Neural cell (in vitro differentiated cells): ENCODE measurements around the gene RGL3. TPM values are rescaled to one million over a fixed set of nuclear protein-coding genes. Genes with fewer than 3 reads are reported as not detected.
"Not testable (repeated sequence)": the region's sequence is repeated elsewhere in the genome, so short reads cannot be mapped to it uniquely, and the experiment has no call there.

ENCODE experiments used
- H2AFZ ChIP-seq: fragments of 200-600, 300-800 bp; sonication (generic), shearing (Covaris generic); 2 replicates; pipeline ENCODE4 v1.6.0; 2014; ENCODE audit warnings: low read depth, mild to moderate bottlenecking, antibody characterized with exemption, low read length, moderate library complexity
- H3F3A ChIP-seq: fragments of 200-600 bp; shearing (Covaris generic); 2 replicates; pipeline ENCODE4 v1.6.1; 2016; ENCODE audit warnings: mild to moderate bottlenecking, moderate library complexity, mixed read lengths, antibody characterized with exemption, low read length; ENCODE audit not compliant: insufficient read depth, poor library complexity, severe bottlenecking
- H3K27ac ChIP-seq: fragments of 200-600, 300-800 bp; sonication (generic), shearing (Covaris generic); 2 replicates; pipeline ENCODE4 v1.5.1; 2014; ENCODE audit warnings: mild to moderate bottlenecking, low read length, moderate library complexity
- H3K27me3 ChIP-seq: fragments of 300-800, 200-600 bp; sonication (generic), shearing (Covaris generic); 2 replicates; pipeline ENCODE4 v1.6.0; 2014; ENCODE audit warnings: mild to moderate bottlenecking, low read depth, low read length, moderate library complexity; ENCODE audit not compliant: insufficient read depth
- H3K36me3 ChIP-seq: fragments of 300-800, 200-600 bp; sonication (generic), shearing (Covaris generic); 2 replicates; pipeline ENCODE4 v1.5.1; 2014; ENCODE audit warnings: mild to moderate bottlenecking, antibody characterized with exemption, low read length, moderate library complexity; ENCODE audit not compliant: insufficient read depth
- H3K4me2 ChIP-seq: fragments of 300-800, 200-600 bp; sonication (generic), shearing (Covaris generic); 2 replicates; pipeline ENCODE4 v1.6.0; 2014; ENCODE audit warnings: mild to moderate bottlenecking, low read length
- H3K4me3 ChIP-seq: fragments of 300-800, 200-600 bp; sonication (generic), shearing (Covaris generic); 2 replicates; pipeline ENCODE4 v1.5.1; 2014; ENCODE audit warnings: mild to moderate bottlenecking, low read length, moderate library complexity
- H3K79me2 ChIP-seq: fragments of 200-600 bp; shearing (Covaris generic); replicated peaks from 2 replicates; pipeline ENCODE4 v1.6.0; 2014; ENCODE audit warnings: mild to moderate bottlenecking, low read length, moderate library complexity; ENCODE audit not compliant: insufficient read depth
- H3K9ac ChIP-seq: fragments of 300-800, 200-600 bp; sonication (generic), shearing (Covaris generic); 2 replicates; pipeline ENCODE4 v1.6.1; 2016; ENCODE audit warnings: mild to moderate bottlenecking, low read length, mixed read lengths
- H3K9me2 ChIP-seq: fragments of 200-600 bp; shearing (Covaris generic); 2 replicates; pipeline ENCODE4 v1.6.1; 2016; ENCODE audit warnings: mild to moderate bottlenecking, low read length, mixed read lengths; ENCODE audit not compliant: insufficient read depth
- H3K9me3 ChIP-seq: fragments of 200-600, 300-800 bp; sonication (generic), shearing (Covaris generic); 2 replicates; pipeline ENCODE4 v1.6.1; 2016; ENCODE audit warnings: mild to moderate bottlenecking, mixed run types, low read length, moderate library complexity, mixed read lengths
- H4K20me1 ChIP-seq: fragments of 200-600 bp; shearing (Covaris generic); 2 replicates; pipeline ENCODE4 v1.6.1; 2016; ENCODE audit warnings: mild to moderate bottlenecking, mixed run types; ENCODE audit not compliant: insufficient read depth
- EP300 ChIP-seq: fragments of 450-650 bp; conservative IDR thresholded peaks from 2 replicates; pipeline ENCODE4 v1.6.1; 2014; ENCODE audit warnings: antibody characterized with exemption, mild to moderate bottlenecking, moderate library complexity; ENCODE audit not compliant: poor library complexity, severe bottlenecking
- EZH2 ChIP-seq: fragments of 200-600, 300-800 bp; shearing (Covaris generic), sonication (generic); IDR thresholded peaks from 2 replicates; pipeline ENCODE4 v1.6.1; 2014; ENCODE audit warnings: antibody characterized with exemption, low read length, borderline replicate concordance, mild to moderate bottlenecking; ENCODE audit not compliant: insufficient read depth, poor library complexity, severe bottlenecking
- MXI1 ChIP-seq: fragments of 450-650 bp; conservative IDR thresholded peaks from 2 replicates; pipeline ENCODE4 v1.6.1; 2014; ENCODE audit warnings: antibody characterized with exemption, mild to moderate bottlenecking; ENCODE audit not compliant: poor library complexity, severe bottlenecking
- POLR2AphosphoS5 ChIP-seq: IDR thresholded peaks from 2 replicates; pipeline ENCODE4 v1.6.1; 2012
- RAD21 ChIP-seq: fragments of 450-650 bp; conservative IDR thresholded peaks from 2 replicates; pipeline ENCODE4 v1.6.1; 2014; ENCODE audit warnings: antibody characterized with exemption, mild to moderate bottlenecking, moderate library complexity
- SMC3 ChIP-seq: fragments of 450-650 bp; conservative IDR thresholded peaks from 2 replicates; pipeline ENCODE4 v1.6.1; 2014; ENCODE audit warnings: antibody characterized with exemption, mild to moderate bottlenecking, moderate library complexity; ENCODE audit not compliant: poor library complexity
- TAF1 ChIP-seq: IDR thresholded peaks from 2 replicates; pipeline ENCODE4 v1.6.1; 2012; ENCODE audit warnings: low read depth
- polyA plus RNA-seq: library from polyadenylated mRNA; depleted of rRNA; stranded (reverse); fragments of >200 nt; gene quantifications from 2 replicates; pipeline ENCODE4 v1.2.3, GENCODE V29; 2014
- TF ChIP-seq, protein P1 (sequence below): fragments of 450-650 bp; IDR thresholded peaks from 2 replicates; pipeline ENCODE4 v1.5.1; 2014; ENCODE audit warnings: antibody characterized with exemption, mild to moderate bottlenecking, moderate library complexity; ENCODE audit not compliant: poor library complexity, severe bottlenecking
- TF ChIP-seq, protein P2 (sequence below): IDR thresholded peaks from 2 replicates; pipeline ENCODE4 v1.6.1; 2012; ENCODE audit warnings: borderline replicate concordance

Gene RGL3
- polyA plus RNA-seq, 1 donor from 2014 or later, result not detected

DNA sequence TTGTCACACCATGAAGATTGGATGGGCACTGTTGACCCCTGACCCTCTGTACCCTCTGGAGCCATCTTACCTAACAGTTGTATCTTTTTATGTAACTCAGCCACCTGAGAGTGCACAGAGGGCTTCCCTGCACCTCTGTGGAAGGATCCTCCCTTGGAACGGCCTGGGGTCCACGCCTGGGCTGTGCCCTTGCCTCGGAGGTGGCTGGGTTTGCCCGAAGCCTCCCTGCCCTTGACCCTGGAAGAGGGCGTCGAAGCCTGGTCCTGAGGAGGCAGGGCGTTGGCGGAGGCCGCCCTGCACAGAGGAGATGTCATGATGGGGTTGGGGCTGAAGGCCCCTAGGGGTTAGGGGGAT, 15.6 kb upstream of the RGL3 start:
- peaks cover 15% of the 10 kb centered on the region for H3K79me2 ChIP-seq
- H2AFZ ChIP-seq, result peak overlapping the region; percentile 90
- H3K36me3 ChIP-seq, result no peaks in the 10 kb centered on the region
- H3K27ac ChIP-seq, result peak overlapping the region; percentile 90
- H3K4me2 ChIP-seq, result peak overlapping the region; percentile 96
- TF ChIP-seq TAF1 (no peak), EP300 (no peak), EZH2 (no peak), MXI1 (no peak), POLR2AphosphoS5 (no peak), SMC3 (no peak)
- TF ChIP-seq, protein P1, sequence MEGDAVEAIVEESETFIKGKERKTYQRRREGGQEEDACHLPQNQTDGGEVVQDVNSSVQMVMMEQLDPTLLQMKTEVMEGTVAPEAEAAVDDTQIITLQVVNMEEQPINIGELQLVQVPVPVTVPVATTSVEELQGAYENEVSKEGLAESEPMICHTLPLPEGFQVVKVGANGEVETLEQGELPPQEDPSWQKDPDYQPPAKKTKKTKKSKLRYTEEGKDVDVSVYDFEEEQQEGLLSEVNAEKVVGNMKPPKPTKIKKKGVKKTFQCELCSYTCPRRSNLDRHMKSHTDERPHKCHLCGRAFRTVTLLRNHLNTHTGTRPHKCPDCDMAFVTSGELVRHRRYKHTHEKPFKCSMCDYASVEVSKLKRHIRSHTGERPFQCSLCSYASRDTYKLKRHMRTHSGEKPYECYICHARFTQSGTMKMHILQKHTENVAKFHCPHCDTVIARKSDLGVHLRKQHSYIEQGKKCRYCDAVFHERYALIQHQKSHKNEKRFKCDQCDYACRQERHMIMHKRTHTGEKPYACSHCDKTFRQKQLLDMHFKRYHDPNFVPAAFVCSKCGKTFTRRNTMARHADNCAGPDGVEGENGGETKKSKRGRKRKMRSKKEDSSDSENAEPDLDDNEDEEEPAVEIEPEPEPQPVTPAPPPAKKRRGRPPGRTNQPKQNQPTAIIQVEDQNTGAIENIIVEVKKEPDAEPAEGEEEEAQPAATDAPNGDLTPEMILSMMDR, result no peak
- TF ChIP-seq, protein P2, sequence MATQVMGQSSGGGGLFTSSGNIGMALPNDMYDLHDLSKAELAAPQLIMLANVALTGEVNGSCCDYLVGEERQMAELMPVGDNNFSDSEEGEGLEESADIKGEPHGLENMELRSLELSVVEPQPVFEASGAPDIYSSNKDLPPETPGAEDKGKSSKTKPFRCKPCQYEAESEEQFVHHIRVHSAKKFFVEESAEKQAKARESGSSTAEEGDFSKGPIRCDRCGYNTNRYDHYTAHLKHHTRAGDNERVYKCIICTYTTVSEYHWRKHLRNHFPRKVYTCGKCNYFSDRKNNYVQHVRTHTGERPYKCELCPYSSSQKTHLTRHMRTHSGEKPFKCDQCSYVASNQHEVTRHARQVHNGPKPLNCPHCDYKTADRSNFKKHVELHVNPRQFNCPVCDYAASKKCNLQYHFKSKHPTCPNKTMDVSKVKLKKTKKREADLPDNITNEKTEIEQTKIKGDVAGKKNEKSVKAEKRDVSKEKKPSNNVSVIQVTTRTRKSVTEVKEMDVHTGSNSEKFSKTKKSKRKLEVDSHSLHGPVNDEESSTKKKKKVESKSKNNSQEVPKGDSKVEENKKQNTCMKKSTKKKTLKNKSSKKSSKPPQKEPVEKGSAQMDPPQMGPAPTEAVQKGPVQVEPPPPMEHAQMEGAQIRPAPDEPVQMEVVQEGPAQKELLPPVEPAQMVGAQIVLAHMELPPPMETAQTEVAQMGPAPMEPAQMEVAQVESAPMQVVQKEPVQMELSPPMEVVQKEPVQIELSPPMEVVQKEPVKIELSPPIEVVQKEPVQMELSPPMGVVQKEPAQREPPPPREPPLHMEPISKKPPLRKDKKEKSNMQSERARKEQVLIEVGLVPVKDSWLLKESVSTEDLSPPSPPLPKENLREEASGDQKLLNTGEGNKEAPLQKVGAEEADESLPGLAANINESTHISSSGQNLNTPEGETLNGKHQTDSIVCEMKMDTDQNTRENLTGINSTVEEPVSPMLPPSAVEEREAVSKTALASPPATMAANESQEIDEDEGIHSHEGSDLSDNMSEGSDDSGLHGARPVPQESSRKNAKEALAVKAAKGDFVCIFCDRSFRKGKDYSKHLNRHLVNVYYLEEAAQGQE, result no peak
- H3F3A ChIP-seq, result no peaks in the 10 kb centered on the region
- no peaks in the 10 kb centered on the region for H4K20me1 ChIP-seq
- no peaks in the 10 kb centered on the region for H3K9me3 ChIP-seq
- H3K9ac ChIP-seq, result peak overlapping the region; percentile 73
- no peaks in the 10 kb centered on the region for H3K27me3 ChIP-seq
- no peaks in the 10 kb centered on the region for H3K9me2 ChIP-seq
- peak overlapping the region; percentile 74 for H3K4me3 ChIP-seq

DNA sequence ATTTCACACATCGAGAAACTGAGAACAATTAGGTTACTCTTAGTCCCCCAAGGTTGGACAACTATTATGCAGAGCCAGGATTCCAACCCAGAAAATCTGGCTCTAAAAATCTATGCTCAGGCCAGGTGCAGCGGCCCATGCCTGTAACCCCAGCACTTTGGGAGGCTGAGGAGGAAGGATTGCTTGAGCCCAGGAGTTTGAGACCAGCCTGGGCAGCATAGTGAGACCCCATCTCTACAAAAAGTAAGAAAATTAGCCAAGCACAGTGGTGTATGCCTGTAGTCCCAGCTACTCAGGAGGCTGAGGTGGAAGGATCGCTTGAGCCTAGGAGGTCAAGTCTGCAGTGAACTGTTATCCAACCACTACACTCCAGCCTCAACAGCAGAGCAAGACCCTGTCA, 14.4 kb upstream of the RGL3 start:
- not testable (repeated sequence) for H3K9ac ChIP-seq, H3K9me2 ChIP-seq

DNA sequence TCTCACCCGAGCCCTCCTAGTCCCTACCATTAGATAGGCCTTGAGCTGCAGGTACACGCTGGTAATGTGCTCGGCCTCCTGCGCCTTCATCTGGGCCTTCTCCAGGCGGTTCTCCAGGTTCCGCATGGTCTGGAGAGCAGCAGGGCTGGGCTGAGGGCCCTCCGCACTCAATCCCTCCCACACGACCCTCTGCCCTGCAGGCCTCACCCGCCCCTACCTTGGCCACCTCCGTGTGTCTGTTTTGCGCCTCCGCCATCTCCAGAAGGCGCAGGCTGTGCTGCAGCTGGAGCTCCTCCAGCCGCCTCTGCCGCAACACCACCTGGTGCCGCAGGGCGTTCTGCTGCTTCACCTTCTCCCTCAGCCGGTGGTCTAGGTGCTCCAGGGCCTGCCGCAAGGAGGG, 7.5 kb upstream of the RGL3 start:
- no peak overlapping the region for H3K4me2 ChIP-seq
- H3K27me3 ChIP-seq, result peaks cover 24% of the 10 kb centered on the region
- no peaks in the 10 kb centered on the region for H3K9me2 ChIP-seq
- no peak overlapping the region for H3K4me3 ChIP-seq
- H3K27ac ChIP-seq, result no peak overlapping the region
- H2AFZ ChIP-seq, result no peak overlapping the region
- no peaks in the 10 kb centered on the region for H3K79me2 ChIP-seq
- no peak for TF ChIP-seq RAD21
- TF ChIP-seq, protein P1, result no peak
- TF ChIP-seq SMC3, result no peak
- TF ChIP-seq TAF1, result no peak
- no peak for TF ChIP-seq POLR2AphosphoS5
- no peak for TF ChIP-seq MXI1
- TF ChIP-seq EP300, result no peak
- TF ChIP-seq, protein P2, result no peak
- H3K36me3 ChIP-seq, result no peaks in the 10 kb centered on the region
- no peaks in the 10 kb centered on the region for H3F3A ChIP-seq
- H3K9ac ChIP-seq, result no peak overlapping the region
- H3K9me3 ChIP-seq, result peaks cover 11% of the 10 kb centered on the region
- H4K20me1 ChIP-seq, result no peaks in the 10 kb centered on the region

More for the DNA sequence above, 14.4 kb upstream of the RGL3 start:
- not testable (repeated sequence) for H4K20me1 ChIP-seq, H3K27ac ChIP-seq, H3K4me2 ChIP-seq, H3K9me3 ChIP-seq, H3K4me3 ChIP-seq, H3F3A ChIP-seq, H3K27me3 ChIP-seq, H3K36me3 ChIP-seq, H2AFZ ChIP-seq
- H3K79me2 ChIP-seq, result peaks cover 15% of the 10 kb centered on the region
